ENCODE results near the gene SH3D19. TPM values are rescaled to one million over a fixed set of nuclear protein-coding genes. Genes with fewer than 3 reads are reported as not detected.

Gene SH3D19
- total RNA-seq, 1 donor from 2014 or later = 32.0 TPM

DNA sequence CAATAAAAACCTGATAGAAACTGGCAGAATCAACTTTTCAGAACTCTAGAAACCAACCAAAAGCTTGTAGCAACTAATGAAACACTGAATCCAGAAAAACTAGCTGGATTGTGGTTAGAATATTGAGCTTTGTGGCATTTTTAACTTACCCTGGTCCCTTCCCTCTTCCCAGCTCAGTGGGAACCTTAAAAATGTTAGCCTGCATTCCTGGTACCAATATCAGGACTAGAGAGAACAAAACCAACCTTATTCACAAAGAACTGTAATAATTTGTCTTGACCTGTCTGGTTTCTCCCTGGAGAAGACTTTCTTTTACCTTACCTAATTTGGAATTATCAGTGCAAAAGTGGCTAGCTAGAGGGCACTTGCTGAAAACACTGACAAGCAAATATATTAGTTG lies 21.2 kb downstream of the SH3D19 start:
- H3K9me3 Mint-ChIP-seq (ENCODE audit: low read depth) = peaks cover 9% of the 10 kb centered on the region
- H3K4me3 Mint-ChIP-seq (ENCODE audit: unreplicated experiment) = no peak overlapping the region
- H3K27ac Mint-ChIP-seq (ENCODE audit: unreplicated experiment) = no peak overlapping the region
- H3K4me1 Mint-ChIP-seq (ENCODE audit: low read depth) = peaks cover 23% of the 10 kb centered on the region
- no peaks in the 10 kb centered on the region for H3K27me3 Mint-ChIP-seq (ENCODE audit: low read depth)
- no peak for DNase-seq (ENCODE audit: low spot score)
- TF ChIP-seq CTCF (IDR thresholded peaks at IDR 0.05) = no peak
- H3K36me3 Mint-ChIP-seq (ENCODE audit: low read depth) = peaks cover 3% of the 10 kb centered on the region

DNA sequence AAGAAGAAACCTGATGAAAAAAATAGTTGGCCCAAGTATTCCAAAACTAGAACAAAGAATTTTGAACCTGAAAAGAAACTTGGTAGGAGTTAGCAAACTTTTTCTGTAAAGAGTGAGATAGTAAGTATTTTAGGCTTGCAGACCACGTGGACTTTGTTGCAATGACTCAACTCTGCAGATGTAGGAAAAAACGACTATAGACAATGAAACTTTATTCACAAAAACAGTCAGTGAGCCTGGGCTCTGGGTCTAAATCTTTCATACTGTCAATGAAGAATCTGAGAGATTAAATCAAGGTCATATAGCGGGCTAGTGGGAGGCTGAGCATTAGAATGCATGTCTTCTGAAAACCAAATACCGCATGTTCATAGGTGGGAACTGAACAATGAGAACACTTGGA lies 23.0 kb downstream of the SH3D19 start:
- H3K27me3 Mint-ChIP-seq (ENCODE audit: low read depth) = no peaks in the 10 kb centered on the region
- H3K36me3 Mint-ChIP-seq (ENCODE audit: low read depth) = peaks cover 3% of the 10 kb centered on the region
- DNase-seq (ENCODE audit: low spot score) = no peak
- H3K4me1 Mint-ChIP-seq (ENCODE audit: low read depth) = peaks cover 31% of the 10 kb centered on the region
- no peak overlapping the region for H3K4me3 Mint-ChIP-seq (ENCODE audit: unreplicated experiment)
- H3K9me3 Mint-ChIP-seq (ENCODE audit: low read depth) = peaks cover 9% of the 10 kb centered on the region
- no peak for TF ChIP-seq CTCF (IDR thresholded peaks at IDR 0.05)
- no peak overlapping the region for H3K27ac Mint-ChIP-seq (ENCODE audit: unreplicated experiment)

DNA sequence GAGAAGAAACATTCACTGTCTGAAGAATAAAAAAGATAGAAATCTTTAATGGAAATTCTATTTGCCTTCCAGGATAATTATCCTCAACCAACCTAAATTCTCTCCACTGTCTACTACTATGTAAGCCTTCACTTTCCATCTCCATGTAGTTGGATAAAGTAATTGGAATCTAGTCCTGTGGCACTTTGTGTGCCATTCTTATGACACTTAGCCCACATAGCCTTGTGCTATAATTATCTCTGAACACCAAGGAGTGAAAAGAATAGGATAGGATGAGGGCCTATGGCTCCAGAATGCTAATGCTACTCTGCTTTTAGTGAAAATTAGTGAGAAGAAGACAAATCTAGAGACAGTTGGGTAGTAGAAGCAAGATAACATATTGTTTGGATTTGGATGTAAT lies 28.2 kb downstream of the SH3D19 start:
- no peak overlapping the region for H3K4me3 Mint-ChIP-seq (ENCODE audit: unreplicated experiment)
- H3K4me1 Mint-ChIP-seq (ENCODE audit: low read depth) = peaks cover 23% of the 10 kb centered on the region
- H3K27ac Mint-ChIP-seq (ENCODE audit: unreplicated experiment) = peak overlapping the region; percentile 42
- peaks cover 2% of the 10 kb centered on the region for H3K9me3 Mint-ChIP-seq (ENCODE audit: low read depth)
- no peak for DNase-seq (ENCODE audit: low spot score)
- TF ChIP-seq CTCF (IDR thresholded peaks at IDR 0.05) = no peak
- peaks cover 1% of the 10 kb centered on the region for H3K36me3 Mint-ChIP-seq (ENCODE audit: low read depth)
- H3K27me3 Mint-ChIP-seq (ENCODE audit: low read depth) = no peaks in the 10 kb centered on the region

DNA sequence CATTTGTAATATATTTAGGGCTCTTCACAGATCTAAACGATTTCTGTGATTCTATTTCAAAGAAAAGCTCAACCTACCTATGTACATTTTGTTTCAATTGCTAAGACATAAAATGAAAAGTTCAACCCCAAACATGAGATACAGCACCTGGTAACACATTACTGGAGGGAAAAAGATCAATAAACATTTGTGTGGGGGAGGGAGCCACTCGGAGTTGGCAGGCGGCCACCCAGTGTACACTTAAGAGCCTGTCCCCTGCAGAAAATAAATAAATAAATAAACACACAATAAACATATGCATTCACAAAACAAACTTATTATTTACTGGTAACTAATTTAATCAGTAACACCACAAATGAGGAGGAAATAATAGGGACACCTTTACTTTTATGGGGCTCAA lies 29.2 kb downstream of the SH3D19 start:
- DNase-seq (ENCODE audit: low spot score) = no peak
- Mint-ChIP-seq H3K36me3 (ENCODE audit: low read depth) (no peaks in the 10 kb centered on the region), H3K9me3 (ENCODE audit: low read depth) (no peaks in the 10 kb centered on the region), H3K4me3 (ENCODE audit: unreplicated experiment) (no peak overlapping the region), H3K4me1 (ENCODE audit: low read depth) (peaks cover 29% of the 10 kb centered on the region), H3K27me3 (ENCODE audit: low read depth) (no peaks in the 10 kb centered on the region), H3K27ac (ENCODE audit: unreplicated experiment) (no peak overlapping the region)
- TF ChIP-seq CTCF (IDR thresholded peaks at IDR 0.05) = no peak

DNA sequence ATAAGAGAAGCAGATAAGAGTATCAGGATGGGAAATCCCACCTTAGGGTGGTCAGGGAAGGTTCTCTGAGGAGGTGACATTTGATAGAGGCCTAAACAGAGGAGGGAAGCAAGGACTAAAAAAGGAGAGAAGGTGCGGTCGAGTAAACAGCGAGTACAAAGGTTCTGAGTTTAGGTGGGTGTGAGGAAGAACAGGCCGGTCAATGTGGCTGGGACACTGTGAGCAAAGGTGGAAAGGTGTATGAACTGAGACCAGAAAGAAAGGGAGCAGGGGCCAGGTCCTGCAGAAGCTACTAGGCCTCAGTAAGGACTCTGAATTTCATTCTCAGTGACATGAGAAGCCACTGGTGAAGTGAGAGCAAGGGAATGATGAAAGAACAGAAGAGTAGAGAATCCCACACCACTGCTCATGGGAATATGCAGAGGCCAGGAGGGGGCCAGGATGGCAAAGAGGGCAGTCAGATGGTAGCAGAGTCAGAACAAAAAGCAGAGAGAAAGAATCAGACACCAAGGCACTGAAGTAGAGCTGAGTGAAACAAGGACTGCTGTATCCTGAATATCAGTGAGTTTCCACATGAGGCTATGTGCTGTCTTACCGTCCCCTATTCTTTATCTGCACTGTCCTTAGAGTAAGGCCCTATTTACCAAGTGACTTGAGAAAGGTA lies 30.4 kb downstream of the SH3D19 start:
- H3K9me3 Mint-ChIP-seq (ENCODE audit: low read depth) = peaks cover 6% of the 10 kb centered on the region
- H3K36me3 Mint-ChIP-seq (ENCODE audit: low read depth) = peaks cover 2% of the 10 kb centered on the region
- no peak for DNase-seq (ENCODE audit: low spot score)
- no peak for TF ChIP-seq CTCF (IDR thresholded peaks at IDR 0.05)
- peaks cover 33% of the 10 kb centered on the region for H3K4me1 Mint-ChIP-seq (ENCODE audit: low read depth)
- H3K27me3 Mint-ChIP-seq (ENCODE audit: low read depth) = no peaks in the 10 kb centered on the region
- peak overlapping the region; percentile 46 for H3K27ac Mint-ChIP-seq (ENCODE audit: unreplicated experiment)
- H3K4me3 Mint-ChIP-seq (ENCODE audit: unreplicated experiment) = no peak overlapping the region
